BE2C (cell line): ENCODE results near the gene PRR30.

Source experiments
- DNase-seq: peaks from one replicate; pipeline ENCODE4 v3.0.0-alpha.2; 2020
- H3K27me3 ChIP-seq: fragments of 250-450 bp; sonication (Bioruptor Pico); 2 replicates; pipeline ENCODE4 v1.5.1; 2020; ENCODE audit warnings: mild to moderate bottlenecking
- H3K36me3 ChIP-seq: fragments of 250-450 bp; sonication (Bioruptor Pico); 2 replicates; pipeline ENCODE4 v1.5.1; 2020; ENCODE audit warnings: mild to moderate bottlenecking
- H3K4me1 ChIP-seq: fragments of 250-450 bp; sonication (Bioruptor Pico); 2 replicates; pipeline ENCODE4 v1.5.1; 2020
- H3K4me3 ChIP-seq: 2 replicates; pipeline ENCODE4 v1.5.1; 2011; ENCODE audit warnings: low read depth, low read length
- H3K9me3 ChIP-seq: fragments of 250-450 bp; sonication (Bioruptor Pico); 2 replicates; pipeline ENCODE4 v1.5.1; 2020
- CTCF ChIP-seq: IDR thresholded peaks from 2 replicates; pipeline ENCODE4 v1.5.1; 2012; ENCODE audit warnings: mild to moderate bottlenecking, low read depth, low read length

The PRR30 gene

GRCh38 chr2:27150639-27151230 lies 11.5 kb upstream of the PRR30 start:
- Histone ChIP-seq H3K9me3 (no peaks in the 10 kb centered on the region), H3K36me3 (no peaks in the 10 kb centered on the region), H3K4me3 (no peak overlapping the region), H3K4me1 (no peaks in the 10 kb centered on the region), H3K27me3 (no peaks in the 10 kb centered on the region)
- DNase-seq = no peak
- no peak for TF ChIP-seq CTCF

DNA sequence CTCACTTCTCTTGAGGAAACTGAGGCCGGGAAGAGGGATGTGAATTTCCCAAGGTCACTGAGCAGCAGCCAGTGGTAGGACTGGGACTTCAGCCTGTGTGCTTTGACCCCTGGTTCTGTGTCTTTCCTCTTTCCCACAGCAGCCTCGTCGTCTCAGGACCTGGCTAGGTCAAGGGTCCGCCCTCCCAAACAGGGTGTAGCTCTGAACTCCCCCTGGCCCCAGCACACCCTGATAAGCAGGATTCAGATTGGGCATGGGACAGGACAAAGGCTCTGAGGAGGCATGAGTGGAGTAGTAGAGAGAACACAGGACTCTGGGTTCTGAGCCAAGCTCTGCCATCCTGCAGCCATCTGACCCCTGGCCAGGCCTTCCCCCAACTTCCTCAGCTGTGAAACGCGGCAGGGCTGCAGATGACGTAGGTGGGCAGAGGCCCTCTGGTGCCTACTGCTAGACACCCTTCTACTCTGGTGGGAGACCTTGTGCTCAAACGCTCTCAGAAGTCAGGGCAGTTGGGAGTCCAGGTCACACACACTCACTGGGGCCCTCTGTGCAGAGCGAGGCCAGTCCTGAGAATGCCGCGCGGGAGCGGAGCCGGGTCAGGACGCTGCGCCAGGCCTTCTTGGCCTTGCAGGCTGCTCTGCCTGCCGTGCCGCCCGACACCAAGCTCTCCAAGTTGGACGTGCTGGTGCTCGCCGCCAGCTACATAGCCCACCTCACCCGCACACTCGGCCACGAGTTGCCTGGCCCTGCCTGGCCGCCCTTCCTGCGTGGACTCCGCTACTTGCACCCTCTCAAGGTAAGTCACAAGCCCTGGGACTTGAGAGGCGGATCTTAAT lies 10.6 kb upstream of the PRR30 start:
- TF ChIP-seq CTCF = no peak
- H3K36me3 ChIP-seq = no peaks in the 10 kb centered on the region
- H3K4me1 ChIP-seq = no peaks in the 10 kb centered on the region
- no peak overlapping the region for H3K4me3 ChIP-seq
- H3K9me3 ChIP-seq = no peaks in the 10 kb centered on the region
- DNase-seq = no peak
- no peaks in the 10 kb centered on the region for H3K27me3 ChIP-seq

DNA sequence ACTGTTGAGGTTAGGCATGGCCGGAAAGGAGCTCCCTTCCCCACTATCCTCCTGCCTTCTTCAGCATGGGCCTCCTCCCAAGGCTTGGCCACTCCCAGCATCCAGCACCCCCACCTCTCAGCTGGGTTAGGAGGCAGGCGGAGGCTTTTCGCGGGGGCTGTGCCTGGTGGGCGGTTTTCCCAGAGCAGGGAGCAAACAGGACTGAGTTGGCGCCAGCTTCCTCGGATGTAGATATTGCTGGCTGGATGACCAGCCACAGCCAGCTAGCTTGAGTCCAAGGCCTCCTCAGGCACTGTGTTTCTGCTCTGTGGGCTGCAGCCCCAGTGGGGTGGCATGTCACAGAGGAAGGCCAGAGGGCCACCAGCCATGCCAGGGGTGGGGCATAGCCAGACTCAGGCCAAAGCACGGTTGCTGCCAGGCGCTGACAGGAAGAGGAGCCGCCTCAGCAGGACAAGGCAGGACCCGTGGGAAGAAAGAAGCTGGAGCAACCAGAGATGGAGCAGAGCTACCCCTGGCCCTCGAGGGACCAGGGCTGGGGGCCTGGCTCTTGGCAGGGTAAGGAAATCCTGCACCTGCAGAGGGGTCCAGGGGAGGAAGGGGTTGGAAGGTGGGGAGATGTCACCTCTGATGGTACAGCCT lies 9.7 kb upstream of the PRR30 start, which contains the start of gene TCF23:
TSS of gene TCF23 (plus strand) at position 204 of the 639 bp plus-strand sequence. CDS start at position 334, 130 bp downstream.
- Histone ChIP-seq H3K4me1 (no peaks in the 10 kb centered on the region), H3K9me3 (no peaks in the 10 kb centered on the region), H3K4me3 (no peak within 1 kb of the TSS), H3K27me3 (no peaks in the 10 kb centered on the region), H3K36me3 (no peaks in the 10 kb centered on the region)
- no peak for TF ChIP-seq CTCF
- no peak for DNase-seq

DNA sequence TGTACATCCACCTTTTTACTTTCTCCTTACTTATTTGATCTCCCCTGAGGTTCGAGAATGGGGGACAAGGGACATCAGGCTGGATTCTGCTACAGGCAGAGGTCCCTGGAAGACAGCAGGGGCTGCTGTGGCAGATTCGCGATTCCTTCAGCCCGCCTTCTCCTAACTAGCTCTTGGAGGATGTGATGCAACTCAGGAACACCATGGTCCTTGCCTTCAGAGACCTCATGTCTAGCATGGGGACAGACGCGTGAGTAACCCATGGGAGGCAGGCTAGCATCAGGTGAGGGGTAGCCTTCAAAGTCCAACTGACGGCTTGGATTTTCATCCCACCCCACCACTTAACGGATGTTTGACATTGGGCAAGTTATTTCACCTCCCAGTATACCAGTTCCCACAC lies 8.7 kb upstream of the PRR30 start:
- Histone ChIP-seq H3K27me3 (no peaks in the 10 kb centered on the region), H3K4me1 (no peaks in the 10 kb centered on the region), H3K4me3 (no peak overlapping the region), H3K36me3 (no peaks in the 10 kb centered on the region), H3K9me3 (no peaks in the 10 kb centered on the region)
- no peak for DNase-seq
- no peak for TF ChIP-seq CTCF

DNA sequence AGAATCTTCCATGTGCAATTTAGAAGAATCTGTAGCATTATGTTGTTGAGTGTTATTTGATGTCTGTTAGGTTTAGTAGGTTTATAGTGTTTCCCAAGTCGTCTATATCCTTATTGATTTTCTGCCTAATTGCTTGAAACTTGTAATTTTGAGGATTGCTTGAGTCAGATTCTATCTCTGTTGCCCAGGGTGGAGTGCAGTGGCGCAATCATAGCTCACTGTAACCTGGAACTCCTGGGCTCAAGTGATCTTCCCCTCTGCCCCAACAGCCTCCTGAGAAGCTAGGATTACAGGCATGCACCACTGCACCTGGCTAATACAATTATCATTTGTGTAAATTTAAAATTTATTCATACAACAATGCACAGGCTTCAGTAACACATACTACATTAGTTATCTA lies 6.5 kb upstream of the PRR30 start:
- Histone ChIP-seq H3K9me3 (no peaks in the 10 kb centered on the region), H3K36me3 (no peaks in the 10 kb centered on the region), H3K27me3 (no peaks in the 10 kb centered on the region), H3K4me1 (no peaks in the 10 kb centered on the region), H3K4me3 (no peak overlapping the region)
- no peak for DNase-seq
- TF ChIP-seq CTCF = no peak
